GM18519 (cell line): Measurements from ENCODE around the gene KCTD5.
"Not testable (repeated sequence)": the region's sequence is repeated elsewhere in the genome, so short reads cannot be mapped to it uniquely, and the experiment has no call there.

ENCODE experiments used
- ATAC-seq: cut with Tn5 transposase; IDR thresholded peaks from one replicate; pipeline ENCODE4 v1.9.1; 2021; ENCODE audit warnings: mild to moderate bottlenecking, moderate library complexity; ENCODE audit not compliant: unreplicated experiment, low FRiP score

Gene KCTD5

GRCh38 chr16:2692948-2693651, 10.8 kb downstream of the KCTD5 start:
- no peak for ATAC-seq

- not testable (repeated sequence) for ATAC-seq
Observed at GRCh38 chr16:2696601-2697250, 14.4 kb downstream of the KCTD5 start.

GRCh38 chr16:2697401-2697948, 15.2 kb downstream of the KCTD5 start:
- ATAC-seq: no peak

- ATAC-seq: no peak
Observed at GRCh38 chr16:2698103-2698870, 16.0 kb downstream of the KCTD5 start.

- ATAC-seq: no peak
Observed at GRCh38 chr16:2698965-2699750, 16.8 kb downstream of the KCTD5 start.

- no peak for ATAC-seq
Observed at GRCh38 chr16:2699791-2700600, 17.7 kb downstream of the KCTD5 start.

- ATAC-seq: no peak
Observed at GRCh38 chr16:2700786-2701185, 18.5 kb downstream of the KCTD5 start.

- ATAC-seq: no peak
Observed at GRCh38 chr16:2701272-2701671, 18.9 kb downstream of the KCTD5 start.

GRCh38 chr16:2701713-2702437, 19.6 kb downstream of the KCTD5 start:
- no peak for ATAC-seq

GRCh38 chr16:2702438-2702825, 20.1 kb downstream of the KCTD5 start:
- no peak for ATAC-seq

- ATAC-seq: no peak
Observed at GRCh38 chr16:2702871-2703745, 20.8 kb downstream of the KCTD5 start.

- no peak for ATAC-seq
Observed at GRCh38 chr16:2704166-2704982, 22.1 kb downstream of the KCTD5 start.

GRCh38 chr16:2704983-2705275, 22.6 kb downstream of the KCTD5 start:
- ATAC-seq: no peak

- ATAC-seq: no peak
Observed at GRCh38 chr16:2705351-2705750, 23.0 kb downstream of the KCTD5 start.

- no peak for ATAC-seq
Observed at GRCh38 chr16:2706085-2706484, 23.8 kb downstream of the KCTD5 start.

- ATAC-seq: no peak
Observed at GRCh38 chr16:2706611-2707311, 24.4 kb downstream of the KCTD5 start.
